Left colon (tissue), 2 donors: ENCODE data around the gene THRB. TPM values are rescaled to one million over a fixed set of nuclear protein-coding genes. Genes with fewer than 3 reads are reported as not detected.

Experiments used
- ATAC-seq: fragments of 200-7000 bp; cut with Tn5 transposase; one replicate; pipeline ENCODE4 v1.9.1; 2020; ENCODE audit warnings: mild to moderate bottlenecking, moderate library complexity
- DNase-seq, 2 donors: peaks; one replicate each; pipeline ENCODE4 v3.0.0-alpha.2; 2020
- intact Hi-C, 2 donors: fragments of 100-400 bp; cut with DNase I in 1 of 2; cut with micrococcal nuclease in 1 of 2; formaldehyde crosslinking; loops; one replicate each; pipeline versions ENCODE4 v1.11.2 to v1.14.0; 2022; cut with DNase I, micrococcal nuclease
- total RNA-seq, 2 donors: library from RNA; stranded (reverse); fragmentation: NEBNext Ultra II Directional; extraction: Animal tissue kit (Norgen Biotek cat#: 25700); gene quantifications; one replicate each; pipeline ENCODE4 v1.2.1, GENCODE V29; 2021
- donor health status: DM: no; HTN: no; CAD: no.
- donor health status: DM: yes; HTN: yes; CAD: no.

Gene THRB
- total RNA-seq, 2 donors from 2014 or later: 26.2 to 33.7 TPM

GRCh38 chr3:24372559-24373197, 122.0 kb downstream of the THRB start:
- DNase-seq: no peak
- ATAC-seq: peak; percentile 55
- intact Hi-C loops: no loop called here

GRCh38 chr3:24370352-24371090, 124.1 kb downstream of the THRB start:
- ATAC-seq: no peak
- intact Hi-C loops: no loop called here
- no peak for DNase-seq

- DNase-seq: no peak
- intact Hi-C loops: loop anchor here in 1 of 2 donors (10.0 kb wide), 1 partner anchor 126 kb away; the partner anchor contains the start of gene THRB
- no peak for ATAC-seq
These were observed 126.0 kb downstream of the THRB start for GRCh38 chr3:24368605-24369004.

- no peak for DNase-seq
- intact Hi-C loops: loop anchor here in 1 of 2 donors (10.0 kb wide), 1 partner anchor 127 kb away; the partner anchor contains the start of gene THRB
- ATAC-seq: peak; percentile 37
These were observed 126.9 kb downstream of the THRB start for GRCh38 chr3:24367664-24368264.

GRCh38 chr3:24367216-24367615, 127.4 kb downstream of the THRB start:
- intact Hi-C loops: loop anchor here in 1 of 2 donors (10.0 kb wide), 1 partner anchor 128 kb away; the partner anchor contains the start of gene THRB
- ATAC-seq (no peak), DNase-seq (no peak)

- DNase-seq: peak; percentile 46 to 78
- peak; percentile 93 for ATAC-seq
- intact Hi-C loops: loop anchor here in 1 of 2 donors (10.0 kb wide), 1 partner anchor 130 kb away; the partner anchor contains the start of gene THRB
These were observed 129.5 kb downstream of the THRB start for GRCh38 chr3:24365168-24365567.

- no peak for ATAC-seq
- intact Hi-C loops: loop anchor here in 1 of 2 donors (10.0 kb wide), 1 partner anchor 130 kb away; the partner anchor contains the start of gene THRB
- no peak for DNase-seq
These were observed 130.3 kb downstream of the THRB start for GRCh38 chr3:24364359-24364758.

- DNase-seq: no peak
- ATAC-seq: peak; percentile 49
- intact Hi-C loops: loop anchor here in 1 of 2 donors (10.0 kb wide), 1 partner anchor 132 kb away; the partner anchor contains the start of gene THRB
These were observed 131.4 kb downstream of the THRB start for GRCh38 chr3:24363242-24363641.

GRCh38 chr3:24361623-24362022, 133.0 kb downstream of the THRB start:
- DNase-seq: no peak
- intact Hi-C loops: loop anchor here in 1 of 2 donors (10.0 kb wide), 1 partner anchor 133 kb away; the partner anchor contains the start of gene THRB
- ATAC-seq: no peak

- no peak for ATAC-seq
- DNase-seq: no peak
- intact Hi-C loops: loop anchor here in 1 of 2 donors (10.0 kb wide), 1 partner anchor 134 kb away; the partner anchor contains the start of gene THRB
These were observed 133.7 kb downstream of the THRB start for GRCh38 chr3:24360957-24361356.

- DNase-seq: no peak
- peak; percentile 37 for ATAC-seq
- intact Hi-C loops: loop anchor here in 1 of 2 donors (10.0 kb wide), 1 partner anchor 135 kb away; the partner anchor contains the start of gene THRB
These were observed 134.8 kb downstream of the THRB start for GRCh38 chr3:24359645-24360462.

GRCh38 chr3:24359102-24359501, 135.5 kb downstream of the THRB start:
- intact Hi-C loops: no loop called here
- ATAC-seq: no peak
- DNase-seq: no peak

- intact Hi-C loops: no loop called here
- ATAC-seq: no peak
These were observed 137.0 kb downstream of the THRB start for GRCh38 chr3:24357635-24358034.

GRCh38 chr3:24355806-24356205, 138.8 kb downstream of the THRB start:
- ATAC-seq (no peak), DNase-seq (no peak)
- intact Hi-C loops: no loop called here

More at GRCh38 chr3:24357635-24358034, 137.0 kb downstream of the THRB start:
- DNase-seq: no peak

GRCh38 chr3:24354230-24354629, 140.4 kb downstream of the THRB start:
- intact Hi-C loops: no loop called here
- no peak for DNase-seq
- ATAC-seq: no peak

- DNase-seq (no peak), ATAC-seq (peak; percentile 19)
- intact Hi-C loops: no loop called here
These were observed 141.6 kb downstream of the THRB start for GRCh38 chr3:24352893-24353553.

GRCh38 chr3:24351779-24352469, 142.7 kb downstream of the THRB start:
- DNase-seq (no peak), ATAC-seq (peak; percentile 44)
- intact Hi-C loops: no loop called here
